MM.1S (cell line): ENCODE data around the gene PAEP.
"Not testable (repeated sequence)": the region's sequence is repeated elsewhere in the genome, so short reads cannot be mapped to it uniquely, and the experiment has no call there.

ENCODE experiments used
- EZH2 ChIP-seq: fragments of 300-600 bp; sonication (generic); optimal IDR thresholded peaks from 2 replicates; pipeline ENCODE3; 2017; ENCODE audit warnings: low read depth, mild to moderate bottlenecking, antibody characterized with exemption, low read length, mixed read lengths
- EZH2phosphoT487 ChIP-seq: fragments of 300-600 bp; sonication (generic); IDR thresholded peaks from 2 replicates; pipeline ENCODE4 v1.6.1; 2018; ENCODE audit warnings: antibody characterized with exemption, low read length
- TF ChIP-seq, protein P1 (sequence below): fragments of 300-600 bp; sonication (generic); IDR thresholded peaks from 2 replicates; pipeline ENCODE4 v1.5.1; 2016; ENCODE audit warnings: antibody characterized with exemption, low read length, mixed read lengths

DNA sequence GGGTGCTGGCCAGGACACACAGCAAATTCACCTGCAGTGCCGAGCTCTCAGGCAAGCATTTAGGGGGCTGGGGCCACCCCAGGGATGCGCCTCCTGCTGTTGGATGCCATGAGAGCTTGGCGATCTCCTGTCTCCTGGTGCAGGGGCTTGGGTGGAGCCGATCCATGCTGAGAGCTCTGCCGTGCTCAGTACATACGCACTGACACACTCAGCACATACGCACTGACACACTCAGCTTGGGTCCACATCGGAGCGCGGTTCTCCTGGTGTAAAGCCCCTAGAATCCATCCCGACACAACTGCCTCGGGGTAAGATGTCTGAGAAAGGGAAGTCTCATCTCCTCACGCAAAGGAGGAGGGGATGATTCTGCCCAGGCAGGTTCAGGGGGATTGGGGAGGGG is 25.9 kb upstream of the PAEP start:
- TF ChIP-seq, protein P1, sequence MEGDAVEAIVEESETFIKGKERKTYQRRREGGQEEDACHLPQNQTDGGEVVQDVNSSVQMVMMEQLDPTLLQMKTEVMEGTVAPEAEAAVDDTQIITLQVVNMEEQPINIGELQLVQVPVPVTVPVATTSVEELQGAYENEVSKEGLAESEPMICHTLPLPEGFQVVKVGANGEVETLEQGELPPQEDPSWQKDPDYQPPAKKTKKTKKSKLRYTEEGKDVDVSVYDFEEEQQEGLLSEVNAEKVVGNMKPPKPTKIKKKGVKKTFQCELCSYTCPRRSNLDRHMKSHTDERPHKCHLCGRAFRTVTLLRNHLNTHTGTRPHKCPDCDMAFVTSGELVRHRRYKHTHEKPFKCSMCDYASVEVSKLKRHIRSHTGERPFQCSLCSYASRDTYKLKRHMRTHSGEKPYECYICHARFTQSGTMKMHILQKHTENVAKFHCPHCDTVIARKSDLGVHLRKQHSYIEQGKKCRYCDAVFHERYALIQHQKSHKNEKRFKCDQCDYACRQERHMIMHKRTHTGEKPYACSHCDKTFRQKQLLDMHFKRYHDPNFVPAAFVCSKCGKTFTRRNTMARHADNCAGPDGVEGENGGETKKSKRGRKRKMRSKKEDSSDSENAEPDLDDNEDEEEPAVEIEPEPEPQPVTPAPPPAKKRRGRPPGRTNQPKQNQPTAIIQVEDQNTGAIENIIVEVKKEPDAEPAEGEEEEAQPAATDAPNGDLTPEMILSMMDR, result not testable (repeated sequence)
- TF ChIP-seq EZH2phosphoT487, EZH2: not testable (repeated sequence)
